Vagina (tissue), 2 donors: ENCODE data around the gene PIP5K1C.

Experiments used
- POLR2AphosphoS5 ChIP-seq, 2 donors: sonication (generic); formaldehyde crosslinking; IDR thresholded peaks; one replicate each; pipeline ENCODE4 v1.9.0; 2017; ENCODE audit warnings: antibody characterized with exemption in 2 of 2, mild to moderate bottlenecking in 2 of 2, low read depth in 1 of 2; ENCODE audit not compliant: insufficient read depth in 1 of 2
- TF ChIP-seq, protein P1 (sequence below), 3 experiments: fragments of 450-650 bp in 2 of 3; fragments of 200-600 bp in 1 of 3; sonication (generic) in 1 of 3; IDR thresholded peaks; one replicate each; pipeline ENCODE4 v1.5.1; 2017 to 2019; ENCODE audit warnings: antibody characterized with exemption in 3 of 3, mild to moderate bottlenecking in 2 of 3, moderate library complexity in 2 of 3

DNA sequence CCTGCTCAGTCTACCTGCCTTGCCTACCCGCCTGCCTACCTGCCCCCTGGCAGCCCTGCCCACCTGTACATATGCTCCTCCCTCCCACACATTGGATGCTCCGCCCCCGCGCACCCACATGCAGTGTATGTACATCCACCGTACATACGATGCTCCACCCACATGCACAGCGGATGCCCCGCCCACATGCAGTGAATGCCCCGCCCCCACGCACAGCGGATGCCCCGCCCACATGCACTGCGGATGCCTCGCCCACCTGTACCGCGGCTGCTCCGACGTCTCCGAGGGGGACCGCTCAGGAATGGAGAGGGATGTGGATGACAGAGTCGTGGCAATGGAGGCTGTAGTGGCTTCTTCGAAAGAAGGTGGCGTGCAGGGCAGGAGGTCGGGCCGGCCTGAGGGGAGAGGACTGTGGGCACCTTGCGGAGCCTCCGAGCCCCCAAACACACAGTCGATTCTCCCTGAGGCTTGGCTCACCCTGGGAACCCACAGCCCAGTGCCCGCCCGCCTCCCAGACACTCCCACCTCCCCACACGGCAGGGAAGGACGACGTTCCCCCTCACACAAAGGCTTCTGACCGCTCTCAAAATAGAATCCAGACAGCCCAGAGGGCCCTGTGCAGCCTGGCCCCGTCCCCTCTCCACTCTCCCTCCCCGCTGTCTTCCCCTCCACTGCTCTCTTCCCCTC is 57.1 kb downstream of the PIP5K1C start:
- TF ChIP-seq, protein P1, sequence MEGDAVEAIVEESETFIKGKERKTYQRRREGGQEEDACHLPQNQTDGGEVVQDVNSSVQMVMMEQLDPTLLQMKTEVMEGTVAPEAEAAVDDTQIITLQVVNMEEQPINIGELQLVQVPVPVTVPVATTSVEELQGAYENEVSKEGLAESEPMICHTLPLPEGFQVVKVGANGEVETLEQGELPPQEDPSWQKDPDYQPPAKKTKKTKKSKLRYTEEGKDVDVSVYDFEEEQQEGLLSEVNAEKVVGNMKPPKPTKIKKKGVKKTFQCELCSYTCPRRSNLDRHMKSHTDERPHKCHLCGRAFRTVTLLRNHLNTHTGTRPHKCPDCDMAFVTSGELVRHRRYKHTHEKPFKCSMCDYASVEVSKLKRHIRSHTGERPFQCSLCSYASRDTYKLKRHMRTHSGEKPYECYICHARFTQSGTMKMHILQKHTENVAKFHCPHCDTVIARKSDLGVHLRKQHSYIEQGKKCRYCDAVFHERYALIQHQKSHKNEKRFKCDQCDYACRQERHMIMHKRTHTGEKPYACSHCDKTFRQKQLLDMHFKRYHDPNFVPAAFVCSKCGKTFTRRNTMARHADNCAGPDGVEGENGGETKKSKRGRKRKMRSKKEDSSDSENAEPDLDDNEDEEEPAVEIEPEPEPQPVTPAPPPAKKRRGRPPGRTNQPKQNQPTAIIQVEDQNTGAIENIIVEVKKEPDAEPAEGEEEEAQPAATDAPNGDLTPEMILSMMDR (IDR thresholded peaks at IDR 0.05) = no peak
- TF ChIP-seq POLR2AphosphoS5 (IDR thresholded peaks at IDR 0.05; ENCODE audit: insufficient read depth in 1 of 2, low read depth in 1 of 2) = no peak
